MM.1S (cell line): Measurements from ENCODE around the gene AGPAT2.

Experiments used
- DNase-seq: peaks from one replicate; pipeline ENCODE4 v3.0.0-alpha.2; 2015
- H2AFZ ChIP-seq: fragments of 300-600 bp; sonication (generic); 2 replicates; pipeline ENCODE4 v1.6.0; 2016; ENCODE audit warnings: antibody characterized with exemption, low read length
- H3F3A ChIP-seq: fragments of 300-600 bp; sonication (generic); 2 replicates; pipeline ENCODE4 v1.6.1; 2016; ENCODE audit warnings: mild to moderate bottlenecking, antibody characterized with exemption, low read length, moderate library complexity, mixed read lengths; ENCODE audit not compliant: insufficient read depth
- H3K27ac ChIP-seq: fragments of 300-600 bp; sonication (generic); 2 replicates; pipeline ENCODE4 v1.5.1; 2016; ENCODE audit warnings: mild to moderate bottlenecking, low read length
- H3K27me3 ChIP-seq: fragments of 300-600 bp; sonication (generic); replicated peaks from 2 replicates; pipeline ENCODE4 v1.6.0; 2016; ENCODE audit warnings: low read length; ENCODE audit not compliant: insufficient read depth
- H3K36me3 ChIP-seq: fragments of 300-600 bp; sonication (generic); replicated peaks from 2 replicates; pipeline ENCODE4 v1.6.1; 2016; ENCODE audit warnings: mild to moderate bottlenecking, low read length, mixed read lengths; ENCODE audit not compliant: insufficient read depth
- H3K4me1 ChIP-seq: fragments of 300-600 bp; sonication (generic); 2 replicates; pipeline ENCODE4 v1.6.1; 2016; ENCODE audit warnings: low read length, mixed read lengths
- H3K4me2 ChIP-seq: fragments of 300-600 bp; sonication (generic); 2 replicates; pipeline ENCODE4 v1.6.0; 2016; ENCODE audit warnings: low read depth, low read length
- H3K4me3 ChIP-seq: fragments of 300-600 bp; sonication (generic); 2 replicates; pipeline ENCODE4 v1.5.1; 2016; ENCODE audit warnings: low read length, mixed read lengths
- H3K79me2 ChIP-seq: fragments of 300-600 bp; sonication (generic); 2 replicates; pipeline ENCODE4 v1.6.1; 2016; ENCODE audit warnings: mixed run types, low read length, mixed read lengths
- H3K9ac ChIP-seq: fragments of 300-600 bp; sonication (generic); 2 replicates; pipeline ENCODE4 v1.6.1; 2016; ENCODE audit warnings: low read length, mixed read lengths
- H3K9me2 ChIP-seq: fragments of 300-600 bp; sonication (generic); replicated peaks from 2 replicates; pipeline ENCODE4 v1.6.1; 2016; ENCODE audit warnings: mild to moderate bottlenecking, low read length, mixed read lengths; ENCODE audit not compliant: insufficient read depth
- H3K9me3 ChIP-seq: fragments of 300-600 bp; sonication (generic); replicated peaks from 2 replicates; pipeline ENCODE4 v1.6.1; 2016; ENCODE audit warnings: mild to moderate bottlenecking, low read length, mixed read lengths; ENCODE audit not compliant: insufficient read depth
- H4K20me1 ChIP-seq: fragments of 300-600 bp; sonication (generic); 2 replicates; pipeline ENCODE4 v1.6.1; 2016; ENCODE audit warnings: mild to moderate bottlenecking, low read length, moderate library complexity, mixed read lengths; ENCODE audit not compliant: insufficient read depth
- EZH2 ChIP-seq: fragments of 300-600 bp; sonication (generic); optimal IDR thresholded peaks from 2 replicates; pipeline ENCODE3; 2017; ENCODE audit warnings: low read depth, mild to moderate bottlenecking, antibody characterized with exemption, low read length, mixed read lengths
- EZH2phosphoT487 ChIP-seq: fragments of 300-600 bp; sonication (generic); IDR thresholded peaks from 2 replicates; pipeline ENCODE4 v1.6.1; 2018; ENCODE audit warnings: antibody characterized with exemption, low read length
- TF ChIP-seq, protein P1 (sequence below): fragments of 300-600 bp; sonication (generic); IDR thresholded peaks from 2 replicates; pipeline ENCODE4 v1.5.1; 2016; ENCODE audit warnings: antibody characterized with exemption, low read length, mixed read lengths

The AGPAT2 gene

DNA sequence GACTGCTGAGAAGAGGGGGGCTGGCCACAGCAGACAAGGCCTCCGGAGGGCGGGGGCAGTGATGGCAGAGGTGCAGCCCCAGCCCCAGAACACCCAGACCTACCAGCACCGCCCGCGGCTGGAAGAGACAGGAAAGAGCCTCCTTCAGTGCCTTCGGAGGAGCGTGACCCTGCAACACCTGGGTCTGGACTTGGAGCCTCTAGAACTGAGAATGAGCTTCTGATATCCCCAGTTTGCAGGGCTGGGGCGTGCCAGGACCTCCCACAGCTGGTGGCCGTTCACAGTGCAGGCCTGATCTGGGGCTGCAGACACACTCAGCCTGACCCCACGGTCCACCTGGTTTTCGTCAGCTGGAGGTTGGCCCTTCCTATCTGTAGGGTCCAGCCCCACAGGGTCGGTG is 46.4 kb upstream of the AGPAT2 start:
- Histone ChIP-seq H3K9me2 (no peaks in the 10 kb centered on the region), H2AFZ (no peak overlapping the region), H3K9ac (no peak overlapping the region), H3K9me3 (no peaks in the 10 kb centered on the region), H3K27me3 (peaks cover 40% of the 10 kb centered on the region), H3K27ac (no peak overlapping the region), H3K4me2 (no peak overlapping the region), H3K79me2 (no peaks in the 10 kb centered on the region), H3K4me3 (no peak overlapping the region), H4K20me1 (no peaks in the 10 kb centered on the region), H3K4me1 (peaks cover 5% of the 10 kb centered on the region; the same call in 1 of the 2 replicates), H3F3A (peaks cover 3% of the 10 kb centered on the region; the same call in 1 of the 2 replicates), H3K36me3 (no peaks in the 10 kb centered on the region)
- DNase-seq, result no peak
- no peak for TF ChIP-seq EZH2
- TF ChIP-seq, protein P1, sequence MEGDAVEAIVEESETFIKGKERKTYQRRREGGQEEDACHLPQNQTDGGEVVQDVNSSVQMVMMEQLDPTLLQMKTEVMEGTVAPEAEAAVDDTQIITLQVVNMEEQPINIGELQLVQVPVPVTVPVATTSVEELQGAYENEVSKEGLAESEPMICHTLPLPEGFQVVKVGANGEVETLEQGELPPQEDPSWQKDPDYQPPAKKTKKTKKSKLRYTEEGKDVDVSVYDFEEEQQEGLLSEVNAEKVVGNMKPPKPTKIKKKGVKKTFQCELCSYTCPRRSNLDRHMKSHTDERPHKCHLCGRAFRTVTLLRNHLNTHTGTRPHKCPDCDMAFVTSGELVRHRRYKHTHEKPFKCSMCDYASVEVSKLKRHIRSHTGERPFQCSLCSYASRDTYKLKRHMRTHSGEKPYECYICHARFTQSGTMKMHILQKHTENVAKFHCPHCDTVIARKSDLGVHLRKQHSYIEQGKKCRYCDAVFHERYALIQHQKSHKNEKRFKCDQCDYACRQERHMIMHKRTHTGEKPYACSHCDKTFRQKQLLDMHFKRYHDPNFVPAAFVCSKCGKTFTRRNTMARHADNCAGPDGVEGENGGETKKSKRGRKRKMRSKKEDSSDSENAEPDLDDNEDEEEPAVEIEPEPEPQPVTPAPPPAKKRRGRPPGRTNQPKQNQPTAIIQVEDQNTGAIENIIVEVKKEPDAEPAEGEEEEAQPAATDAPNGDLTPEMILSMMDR, result no peak
- no peak for TF ChIP-seq EZH2phosphoT487

DNA sequence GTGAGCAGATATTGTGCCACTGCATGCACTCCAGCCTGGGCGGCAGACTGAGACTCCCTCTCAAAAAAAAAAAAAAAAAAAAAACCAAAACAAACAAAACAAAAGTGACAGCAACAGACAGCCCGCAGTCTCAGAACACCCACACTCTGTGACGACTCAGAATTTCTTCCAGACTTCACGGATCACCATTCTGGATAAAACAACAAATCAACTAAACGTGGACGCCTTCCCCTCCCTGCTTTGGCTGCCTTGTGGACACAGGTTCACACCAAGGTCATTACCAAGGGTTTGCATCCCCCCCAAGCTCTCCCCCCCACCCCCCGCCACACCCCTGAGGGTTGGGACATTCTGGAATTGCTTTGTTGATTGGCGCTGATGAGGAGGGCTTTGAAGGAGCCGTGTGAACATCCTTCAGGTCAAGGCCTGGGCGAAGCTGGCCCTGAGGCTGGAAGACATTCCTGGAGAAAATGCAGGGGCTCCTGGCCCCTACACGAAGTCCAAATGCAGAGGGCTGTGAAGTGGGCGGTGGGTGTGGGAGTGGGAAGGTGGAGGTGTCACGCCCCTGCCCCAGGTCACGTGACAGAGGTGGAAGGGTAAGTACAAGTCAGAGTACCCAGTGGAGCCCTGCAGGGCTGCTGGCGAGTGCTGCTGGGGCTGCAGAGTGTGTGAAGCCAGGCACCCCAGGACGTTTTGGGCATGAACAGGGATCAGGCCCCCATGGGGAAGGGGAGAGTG is 45.4 kb upstream of the AGPAT2 start:
- Histone ChIP-seq H3K27ac (no peak overlapping the region), H3F3A (peaks cover 3% of the 10 kb centered on the region; the same call in 1 of the 2 replicates), H3K9me2 (no peaks in the 10 kb centered on the region), H2AFZ (no peak overlapping the region), H3K4me2 (no peak overlapping the region), H3K27me3 (peaks cover 32% of the 10 kb centered on the region), H4K20me1 (no peaks in the 10 kb centered on the region), H3K4me1 (peaks cover 5% of the 10 kb centered on the region; the same call in 1 of the 2 replicates), H3K9ac (no peak overlapping the region), H3K79me2 (peaks cover 4% of the 10 kb centered on the region), H3K36me3 (no peaks in the 10 kb centered on the region), H3K4me3 (no peak overlapping the region), H3K9me3 (no peaks in the 10 kb centered on the region)
- TF ChIP-seq, protein P1, result no peak
- no peak for TF ChIP-seq EZH2
- no peak for TF ChIP-seq EZH2phosphoT487
- DNase-seq, result no peak

DNA sequence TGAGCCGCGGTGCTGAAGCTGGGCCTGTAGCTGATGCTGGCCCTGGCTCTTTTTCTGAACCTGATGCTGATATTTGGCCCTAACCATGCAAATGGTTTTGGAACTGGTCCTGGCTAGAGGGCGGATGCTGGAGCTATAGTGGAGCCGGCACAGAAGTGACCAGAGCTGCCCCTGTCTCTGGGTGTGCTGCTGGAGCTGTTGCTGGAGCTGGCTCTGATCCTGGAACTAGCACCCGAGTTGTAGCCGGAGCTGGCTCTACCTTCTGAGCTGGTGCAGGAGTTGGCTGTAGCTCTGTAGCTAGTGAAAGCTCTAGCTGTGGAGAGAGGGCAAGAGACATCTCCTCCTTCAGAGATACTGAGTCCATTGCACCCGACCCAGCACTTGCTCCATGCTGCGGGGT is 42.7 kb upstream of the AGPAT2 start:
- Histone ChIP-seq H3K79me2 (peaks cover 28% of the 10 kb centered on the region), H3K9me3 (no peaks in the 10 kb centered on the region), H3K27ac (no peak overlapping the region), H3K4me1 (peaks cover 17% of the 10 kb centered on the region), H3K9me2 (no peaks in the 10 kb centered on the region), H4K20me1 (peaks cover 16% of the 10 kb centered on the region), H3F3A (peaks cover 20% of the 10 kb centered on the region), H2AFZ (no peak overlapping the region), H3K27me3 (peaks cover 16% of the 10 kb centered on the region), H3K36me3 (peaks cover 12% of the 10 kb centered on the region), H3K4me3 (no peak overlapping the region), H3K9ac (no peak overlapping the region), H3K4me2 (no peak overlapping the region)
- no peak for DNase-seq
- no peak for TF ChIP-seq EZH2
- TF ChIP-seq EZH2phosphoT487, result no peak
- TF ChIP-seq, protein P1, result no peak
